Measurements from ENCODE around the gene KCND3. TPM values are rescaled to one million over a fixed set of nuclear protein-coding genes. Genes with fewer than 3 reads are reported as not detected.

KCND3 gene
- total RNA-seq, 1 donor from 2014 or later, result 5.5 TPM

GRCh38 chr1:111723871-111724270, 265.6 kb downstream of the KCND3 start:
- TF ChIP-seq CTCF (IDR thresholded peaks at IDR 0.05), result no peak
- Histone ChIP-seq H3K36me3 (peaks cover 8% of the 10 kb centered on the region), H3K27ac (no peak overlapping the region), H3K4me3 (no peak overlapping the region), H3K9me3 (no peaks in the 10 kb centered on the region), H3K27me3 (ENCODE audit: low read depth) (no peaks in the 10 kb centered on the region), H3K4me1 (peaks cover 30% of the 10 kb centered on the region)
- no peak for DNase-seq
- ATAC-seq, result no peak
- intact Hi-C loops (cut with DNase I), result no loop called here

- H3K9me3 ChIP-seq, result no peaks in the 10 kb centered on the region
- TF ChIP-seq CTCF (IDR thresholded peaks at IDR 0.05), result no peak
- no peak overlapping the region for H3K27ac ChIP-seq
- H3K27me3 ChIP-seq (ENCODE audit: low read depth), result no peaks in the 10 kb centered on the region
- peaks cover 30% of the 10 kb centered on the region for H3K4me1 ChIP-seq
- H3K36me3 ChIP-seq, result peaks cover 8% of the 10 kb centered on the region
- no peak overlapping the region for H3K4me3 ChIP-seq
- intact Hi-C loops (cut with DNase I), result no loop called here
- no peak for ATAC-seq
- no peak for DNase-seq
These were observed 266.2 kb downstream of the KCND3 start for GRCh38 chr1:111723091-111723806.

DNA sequence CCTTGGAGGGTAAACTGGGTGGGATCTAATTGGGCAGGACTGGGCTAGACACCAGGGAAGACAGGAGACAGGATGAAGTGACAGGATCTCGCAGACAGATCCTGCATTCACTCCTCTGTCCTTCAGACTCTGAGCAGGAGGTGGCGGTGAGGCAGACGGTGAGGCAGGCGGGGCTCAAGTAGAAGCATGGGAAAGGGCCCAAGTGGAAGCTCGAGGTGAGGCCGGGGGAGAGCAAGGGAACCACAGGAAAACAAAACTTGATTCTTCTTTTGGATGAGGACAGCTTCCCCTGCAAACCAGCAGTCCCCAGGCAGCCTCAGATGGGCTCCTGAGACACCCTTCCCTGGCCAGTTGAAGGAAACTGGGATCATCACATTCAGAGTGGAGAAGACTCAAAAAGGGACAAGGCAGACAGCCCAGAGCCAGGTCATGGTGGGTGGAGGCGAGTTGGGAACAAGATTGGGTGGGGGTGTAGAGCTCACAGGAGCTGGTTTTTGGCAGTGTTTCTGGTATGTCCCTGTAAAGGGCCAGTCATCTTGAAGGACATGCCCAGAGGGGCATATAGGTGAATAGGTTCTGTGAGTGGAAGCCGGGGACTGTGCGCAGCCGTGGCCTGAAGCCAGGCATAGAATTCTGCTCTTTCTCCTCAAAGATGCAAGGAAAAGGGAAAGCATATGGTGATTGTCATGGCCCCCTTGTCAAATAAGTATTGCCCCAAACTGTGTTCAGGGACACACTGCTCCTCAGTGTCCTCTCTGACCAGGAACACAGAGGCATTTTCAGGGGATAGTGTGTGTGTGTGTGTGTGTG, 268.3 kb downstream of the KCND3 start:
- Histone ChIP-seq H3K36me3 (peaks cover 12% of the 10 kb centered on the region), H3K4me1 (peaks cover 30% of the 10 kb centered on the region), H3K9me3 (no peaks in the 10 kb centered on the region), H3K27ac (peak overlapping the region; percentile 73), H3K4me3 (no peak overlapping the region), H3K27me3 (ENCODE audit: low read depth) (no peaks in the 10 kb centered on the region)
- ATAC-seq (peak; percentile 20 to 59), DNase-seq (no peak)
- intact Hi-C loops (cut with DNase I), result no loop called here
- TF ChIP-seq CTCF (IDR thresholded peaks at IDR 0.05), result no peak

Other genes starting within 250 kb of the KCND3 start
- gene DDX20, start 233.8 kb downstream of the KCND3 start, total RNA-seq, result 11.4 TPM